ENCODE measurements around the gene PUM2.

DNA sequence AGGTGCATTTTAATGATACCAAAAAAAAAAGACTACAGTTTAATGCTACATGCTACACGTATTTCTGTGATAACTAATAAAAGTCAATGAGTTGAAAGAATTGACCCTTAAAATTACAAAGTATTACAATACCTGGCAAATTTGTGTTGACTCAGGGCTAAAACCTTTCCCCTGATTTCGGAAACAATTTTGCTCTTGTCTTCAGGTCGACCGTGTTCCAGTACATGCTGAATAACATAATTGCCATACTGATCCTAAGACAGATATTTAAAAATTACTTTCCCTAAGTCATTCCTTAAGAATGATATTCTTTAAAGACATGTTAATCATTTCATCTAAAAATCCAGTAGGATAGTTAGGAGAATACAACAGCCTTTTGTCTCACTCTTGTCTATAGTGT, 95.9 kb downstream of the PUM2 start:
- no peak for TF ChIP-seq GATA2 (IDR thresholded peaks at IDR 0.05; ENCODE audit: low read depth, low read length)
- no peak for TF ChIP-seq GATA3 (IDR thresholded peaks at IDR 0.05; ENCODE audit: low read depth, low read length)
